Mucosa of stomach (tissue), 1 donor: ENCODE measurements around the gene MYO18A.

Experiments used
- H3K27me3 ChIP-seq: one replicate; pipeline ENCODE4 v1.7.0; 2013; ENCODE audit warnings: mild to moderate bottlenecking, low read length; ENCODE audit not compliant: control insufficient read depth, insufficient read depth
- H3K36me3 ChIP-seq: one replicate; pipeline ENCODE4 v1.7.0; 2013; ENCODE audit warnings: low read length; ENCODE audit not compliant: control insufficient read depth, insufficient read depth
- H3K4me1 ChIP-seq: one replicate; pipeline ENCODE4 v1.7.0; 2013; ENCODE audit warnings: mild to moderate bottlenecking, low read length; ENCODE audit not compliant: control insufficient read depth, insufficient read depth
- H3K4me3 ChIP-seq: one replicate; pipeline ENCODE4 v1.7.0; 2013; ENCODE audit warnings: low read length
- H3K9ac ChIP-seq: one replicate; pipeline ENCODE4 v1.7.0; 2013; ENCODE audit warnings: mild to moderate bottlenecking, low read length, moderate library complexity
- H3K9me3 ChIP-seq: one replicate; pipeline ENCODE4 v1.7.0; 2013; ENCODE audit warnings: mild to moderate bottlenecking, low read length, moderate library complexity; ENCODE audit not compliant: control insufficient read depth
- donor health status: Pancreatic carcinoma.

The MYO18A gene

DNA sequence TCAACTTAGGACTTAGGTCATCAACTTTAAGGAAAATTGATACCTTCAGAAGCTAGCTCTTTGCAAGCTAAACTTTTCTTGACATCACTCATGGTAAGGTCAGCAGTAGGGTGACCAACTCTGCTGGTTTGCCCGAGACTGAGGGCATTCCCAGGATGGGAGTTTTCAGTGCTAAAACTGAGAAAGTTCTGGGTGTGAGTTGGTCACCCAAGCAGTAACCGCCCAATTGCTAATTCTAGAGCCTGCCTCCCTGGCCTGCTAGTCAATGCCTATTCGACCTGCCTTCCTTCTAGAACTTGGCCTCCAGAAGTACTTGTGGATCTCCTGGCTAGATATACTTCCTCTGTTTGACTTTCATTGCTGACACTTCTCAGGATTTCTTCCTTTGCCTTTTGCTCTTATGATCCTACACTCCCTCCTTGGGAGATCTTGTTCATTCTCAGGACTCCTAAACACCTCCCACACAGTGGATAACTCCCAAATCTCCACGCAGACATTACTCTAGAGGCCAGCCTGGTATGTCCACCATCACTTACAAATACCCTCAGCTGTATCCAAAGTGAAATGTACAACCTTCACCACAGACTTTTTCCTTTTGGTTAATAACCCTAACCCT, 10.5 kb upstream of the MYO18A start:
- Histone ChIP-seq H3K36me3 (no peaks in the 10 kb centered on the region), H3K9ac (no peak overlapping the region), H3K4me3 (no peak overlapping the region), H3K9me3 (no peaks in the 10 kb centered on the region), H3K4me1 (no peaks in the 10 kb centered on the region), H3K27me3 (no peaks in the 10 kb centered on the region)

- H3K4me1 ChIP-seq = no peaks in the 10 kb centered on the region
- no peak overlapping the region for H3K4me3 ChIP-seq
- no peaks in the 10 kb centered on the region for H3K27me3 ChIP-seq
- no peaks in the 10 kb centered on the region for H3K36me3 ChIP-seq
- H3K9me3 ChIP-seq = no peaks in the 10 kb centered on the region
- H3K9ac ChIP-seq = no peak overlapping the region
Observed at GRCh38 chr17:29190039-29190438, 9.8 kb upstream of the MYO18A start.

- Histone ChIP-seq H3K9me3 (no peaks in the 10 kb centered on the region), H3K4me3 (no peak overlapping the region), H3K36me3 (no peaks in the 10 kb centered on the region), H3K4me1 (no peaks in the 10 kb centered on the region), H3K27me3 (no peaks in the 10 kb centered on the region), H3K9ac (no peak overlapping the region)
Observed at GRCh38 chr17:29189355-29189754, 9.2 kb upstream of the MYO18A start.

- Histone ChIP-seq H3K9me3 (no peaks in the 10 kb centered on the region), H3K4me1 (peaks cover 46% of the 10 kb centered on the region), H3K4me3 (no peak overlapping the region), H3K27me3 (no peaks in the 10 kb centered on the region), H3K36me3 (no peaks in the 10 kb centered on the region), H3K9ac (no peak overlapping the region)
Observed at GRCh38 chr17:29181226-29181625, 1.0 kb upstream of the MYO18A start.

DNA sequence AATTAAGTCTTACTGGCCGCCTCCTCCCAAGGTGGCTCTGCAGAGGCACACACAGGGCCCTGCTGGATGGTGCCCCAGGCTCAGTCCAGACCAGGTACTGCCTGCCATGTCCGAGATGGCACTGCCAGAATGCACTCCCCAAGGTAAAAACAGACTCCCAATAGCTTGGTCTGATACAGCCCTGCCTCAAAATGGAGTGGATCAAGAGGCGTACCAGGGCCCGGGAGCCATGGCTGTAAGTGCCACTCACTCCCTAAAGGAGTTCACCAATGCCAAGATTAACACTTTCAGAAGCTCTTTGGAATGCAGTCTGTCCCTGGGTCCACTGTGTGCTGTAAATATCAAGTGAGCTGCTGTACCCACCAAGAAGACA, 576 bp upstream of the MYO18A start:
- H3K4me1 ChIP-seq = peaks cover 48% of the 10 kb centered on the region
- H3K36me3 ChIP-seq = no peaks in the 10 kb centered on the region
- H3K27me3 ChIP-seq = no peaks in the 10 kb centered on the region
- peak overlapping the region; percentile 81 for H3K9ac ChIP-seq
- no peak overlapping the region for H3K4me3 ChIP-seq
- H3K9me3 ChIP-seq = no peaks in the 10 kb centered on the region

- H3K9me3 ChIP-seq = no peaks in the 10 kb centered on the region
- H3K4me3 ChIP-seq = peak overlapping the region; percentile 20
- H3K36me3 ChIP-seq = no peaks in the 10 kb centered on the region
- H3K9ac ChIP-seq = peak overlapping the region; percentile 84
- H3K4me1 ChIP-seq = peaks cover 48% of the 10 kb centered on the region
- no peaks in the 10 kb centered on the region for H3K27me3 ChIP-seq
Observed at GRCh38 chr17:29179232-29180033, 765 bp downstream of the MYO18A start.

GRCh38 chr17:29178750-29179231, 1.4 kb downstream of the MYO18A start:
- H3K9me3 ChIP-seq = no peaks in the 10 kb centered on the region
- H3K9ac ChIP-seq = peak overlapping the region; percentile 84
- peaks cover 48% of the 10 kb centered on the region for H3K4me1 ChIP-seq
- H3K27me3 ChIP-seq = no peaks in the 10 kb centered on the region
- no peaks in the 10 kb centered on the region for H3K36me3 ChIP-seq
- peak overlapping the region; percentile 18 for H3K4me3 ChIP-seq

GRCh38 chr17:29177871-29178749, 2.1 kb downstream of the MYO18A start:
- H3K9me3 ChIP-seq = no peaks in the 10 kb centered on the region
- no peaks in the 10 kb centered on the region for H3K36me3 ChIP-seq
- peaks cover 48% of the 10 kb centered on the region for H3K4me1 ChIP-seq
- peak overlapping the region; percentile 84 for H3K9ac ChIP-seq
- H3K27me3 ChIP-seq = no peaks in the 10 kb centered on the region
- peak overlapping the region; percentile 18 for H3K4me3 ChIP-seq

DNA sequence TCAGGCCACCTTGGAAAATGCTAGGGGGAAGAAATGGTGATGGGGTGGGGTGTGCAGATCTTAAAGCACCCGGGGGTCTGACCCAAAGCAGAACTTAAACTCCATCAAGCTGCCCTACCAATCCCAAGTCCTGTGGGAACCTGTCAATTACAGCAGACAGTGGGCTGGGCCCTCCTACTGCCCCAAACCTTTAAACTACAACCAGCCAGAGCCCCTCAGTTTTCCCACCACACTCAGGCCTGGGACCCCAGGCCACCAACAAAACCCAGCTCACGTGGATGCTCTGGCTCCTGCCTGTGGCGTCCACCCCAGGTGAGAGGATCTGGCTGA, 2.7 kb downstream of the MYO18A start:
- Histone ChIP-seq H3K36me3 (no peaks in the 10 kb centered on the region), H3K4me1 (peaks cover 51% of the 10 kb centered on the region), H3K9ac (peak overlapping the region; percentile 84), H3K4me3 (peak overlapping the region; percentile 37), H3K27me3 (no peaks in the 10 kb centered on the region), H3K9me3 (no peaks in the 10 kb centered on the region)

DNA sequence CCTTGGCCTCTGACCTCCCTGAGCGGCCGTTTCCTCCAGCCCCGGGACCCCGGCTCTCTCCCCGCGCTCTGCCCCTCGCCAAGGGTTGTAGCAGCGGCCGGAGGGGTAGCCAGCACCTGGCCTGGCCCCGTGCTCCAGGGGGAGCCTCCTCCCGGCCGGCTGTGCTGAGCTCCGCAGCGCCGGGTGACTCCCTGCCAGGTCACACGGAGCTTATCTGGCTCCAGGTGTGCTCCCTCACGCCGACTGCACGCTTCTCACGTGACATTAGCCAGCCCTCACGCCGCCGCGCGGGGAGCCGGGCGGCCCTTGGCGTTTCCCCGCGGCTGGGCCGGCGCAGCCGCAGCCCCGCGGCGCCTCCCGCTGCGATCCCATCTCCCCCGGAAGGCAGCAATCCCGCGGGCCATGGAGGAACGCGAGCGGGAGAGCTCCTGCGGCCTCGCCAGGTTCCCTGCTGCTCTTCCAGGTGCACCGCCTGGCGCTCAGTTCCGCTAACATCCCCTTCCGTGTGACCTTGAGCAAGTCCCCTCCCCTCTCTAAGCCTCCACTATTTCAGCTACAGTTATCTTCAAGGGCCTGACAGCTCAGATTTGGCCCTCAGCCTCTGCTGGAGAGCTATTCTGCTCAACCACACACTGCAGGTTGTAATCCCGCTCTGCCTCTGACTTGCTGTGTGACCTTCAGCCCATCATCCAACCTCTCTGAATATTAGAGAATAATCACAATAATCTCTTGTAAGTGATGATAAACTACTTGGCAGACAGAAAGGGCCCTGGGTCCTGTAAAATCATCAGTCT, 3.4 kb downstream of the MYO18A start:
- H3K4me3 ChIP-seq = peak overlapping the region; percentile 37
- H3K4me1 ChIP-seq = peaks cover 59% of the 10 kb centered on the region
- H3K27me3 ChIP-seq = no peaks in the 10 kb centered on the region
- peak overlapping the region; percentile 84 for H3K9ac ChIP-seq
- H3K9me3 ChIP-seq = no peaks in the 10 kb centered on the region
- H3K36me3 ChIP-seq = no peaks in the 10 kb centered on the region

GRCh38 chr17:29175349-29175748, 4.8 kb downstream of the MYO18A start:
- H3K27me3 ChIP-seq = no peaks in the 10 kb centered on the region
- no peak overlapping the region for H3K4me3 ChIP-seq
- H3K4me1 ChIP-seq = peaks cover 45% of the 10 kb centered on the region
- H3K9ac ChIP-seq = no peak overlapping the region
- no peaks in the 10 kb centered on the region for H3K36me3 ChIP-seq
- H3K9me3 ChIP-seq = no peaks in the 10 kb centered on the region
